HepG2 (cell line): Measurements from ENCODE around the gene NOC3L. TPM values are rescaled to one million over a fixed set of nuclear protein-coding genes. Genes with fewer than 3 reads are reported as not detected.

ENCODE experiments used
- ATAC-seq: fragments of 200-7000 bp; cut with Tn5 transposase; 3 replicates; pipeline ENCODE4 v1.9.1; 2020; ENCODE audit warnings: mild to moderate bottlenecking, moderate library complexity
- BruUV-seq: library from RNA; stranded (reverse); fragments of 400-500 nt; replicated peaks from 2 replicates; lab custom pipeline; 2021; lab: Mats Ljungman, UMichigan
- CTCF ChIA-PET: fragments of 300-600 bp; formaldehyde crosslinking; extraction: SDS; loops from one replicate; lab custom pipeline; 2021; ENCODE audit warnings: low total read pairs, inconsistent platforms, low intra/inter-chr PET ratio; lab: Yijun Ruan, JAX
- POLR2A ChIA-PET: fragments of 350-600 bp; sonication (Branson Sonifier 250); formaldehyde crosslinking; loops from one replicate; lab custom pipeline; 2020; ENCODE audit warnings: antibody characterized with exemption, inconsistent platforms; lab: Yijun Ruan, JAX
- DNase-seq: peaks from one replicate; pipeline ENCODE4 v3.0.0-alpha.2; 2015; ENCODE audit warnings: low spot score
- FAIRE-seq: peaks from 3 replicates; lab custom pipeline; 2011; peaks lifted over from hg19 to GRCh38; lab: Jason Lieb, UNC
- H2AFZ ChIP-seq: one replicate; pipeline ENCODE4 v1.6.1; 2011; ENCODE audit warnings: low read length, inconsistent platforms
- H3K27ac ChIP-seq: fragments of 300-600 bp; 3 replicates; pipeline ENCODE4 v1.8.0; 2011; ENCODE audit warnings: mixed run types, mild to moderate bottlenecking, mixed read lengths, low read length, inconsistent platforms; ENCODE audit not compliant: insufficient read depth; ENCODE audit errors: extremely low read length
- H3K27me3 ChIP-seq, 2 experiments: fragments of 200-600 bp in 1 of 2; 2 replicates in 1 of 2; 3 replicates in 1 of 2; pipeline versions ENCODE4 v1.6.0 to v1.8.0; 2011; ENCODE audit warnings: low read length in 2 of 2, mild to moderate bottlenecking in 2 of 2, moderate library complexity in 2 of 2, inconsistent platforms in 1 of 2; ENCODE audit not compliant: insufficient read depth in 2 of 2, control insufficient read depth in 1 of 2
- H3K36me3 ChIP-seq, 2 experiments: fragments of 200-600 bp in 1 of 2; replicated peaks in 1 of 2; 2 replicates in 1 of 2; 3 replicates in 1 of 2; pipeline versions ENCODE4 v1.5.1 to v1.8.0; 2011; ENCODE audit warnings: low read length in 2 of 2, inconsistent platforms in 1 of 2; ENCODE audit not compliant: insufficient read depth in 2 of 2, control insufficient read depth in 1 of 2
- H3K4me1 ChIP-seq: 2 replicates; pipeline ENCODE4 v1.5.1; 2012; ENCODE audit warnings: low read length, inconsistent platforms; ENCODE audit not compliant: insufficient read depth
- H3K4me2 ChIP-seq: 2 replicates; pipeline ENCODE4 v1.6.0; 2011; ENCODE audit warnings: low read depth, low read length, inconsistent platforms
- H3K4me3 ChIP-seq, 3 experiments: fragments of 200-600 bp in 1 of 3; sonication (generic), shearing (Covaris generic) in 1 of 3; replicated peaks in 1 of 3; 2 replicates each; pipeline ENCODE4 v1.5.1; 2011 to 2016; ENCODE audit warnings: low read length in 3 of 3, inconsistent platforms in 2 of 3, low read depth in 2 of 3, mild to moderate bottlenecking in 2 of 3, control low read depth in 1 of 3, mixed read lengths in 1 of 3; ENCODE audit not compliant: insufficient read depth in 1 of 3
- H3K79me2 ChIP-seq: one replicate; pipeline ENCODE4 v1.6.1; 2011; ENCODE audit warnings: low read length, inconsistent platforms; ENCODE audit not compliant: insufficient read depth
- H3K9ac ChIP-seq: 2 replicates; pipeline ENCODE4 v1.6.0; 2011; ENCODE audit warnings: mild to moderate bottlenecking, low read depth, low read length, inconsistent platforms; ENCODE audit not compliant: insufficient read depth
- H3K9me3 ChIP-seq: 2 replicates; pipeline ENCODE4 v1.5.1; 2012; ENCODE audit warnings: mild to moderate bottlenecking, low read length
- H4K20me1 ChIP-seq: 2 replicates; pipeline ENCODE4 v1.6.0; 2011; ENCODE audit warnings: inconsistent platforms, mild to moderate bottlenecking, low read length, moderate library complexity; ENCODE audit not compliant: insufficient read depth
- ATM ChIP-seq: fragments of 450-650 bp; IDR thresholded peaks from 2 replicates; pipeline ENCODE4 v1.7.1; 2017; ENCODE audit warnings: mild to moderate bottlenecking, borderline replicate concordance
- FOXJ3 ChIP-seq: sonication (generic); formaldehyde crosslinking; IDR thresholded peaks from 2 replicates; pipeline ENCODE4 v1.4.0; 2020; ENCODE audit warnings: missing genetic modification reagents, mild to moderate bottlenecking, borderline replicate concordance
- SOX6 ChIP-seq, 2 experiments: fragments of 450-650 bp in 1 of 2; sonication (generic) in 1 of 2; formaldehyde crosslinking in 1 of 2; IDR thresholded peaks; 2 replicates each; pipeline versions ENCODE4 v1.4.0 to v1.6.1; 2017 to 2020; ENCODE audit warnings: antibody characterized with exemption in 1 of 2, mild to moderate bottlenecking in 1 of 2, missing genetic modification reagents in 1 of 2
- SRSF1 ChIP-seq: fragments of 200-400 bp; formaldehyde crosslinking; optimal IDR thresholded peaks from 2 replicates; pipeline ENCODE3; 2017; ENCODE audit warnings: mild to moderate bottlenecking, low read depth, low read length, moderate library complexity
- ZNF629 ChIP-seq: sonication (generic); formaldehyde crosslinking; conservative IDR thresholded peaks from 2 replicates; pipeline ENCODE4 v1.5.0; 2020; ENCODE audit warnings: missing genetic modification reagents
- ZNF652 ChIP-seq: IDR thresholded peaks from 2 replicates; pipeline ENCODE4 v1.6.1; 2016; ENCODE audit warnings: low read depth, borderline replicate concordance
- WGBS: methylation state at CpG from one replicate; pipeline ENCODE4 v1.1.6; 2017; ENCODE audit warnings: low lambda C conversion rate; 5-methylcytosine and 5-hydroxymethylcytosine counted together
- in situ Hi-C: cut with HindIII; loops from 2 replicates; pipeline ENCODE4 v1.10.0; 2017; ENCODE audit warnings: low pct_unique_long_range_greater_than_20kb; ENCODE audit not compliant: extremely low pct_ligation_motif_present
- intact Hi-C: fragments of 100-400 bp; cut with micrococcal nuclease; formaldehyde crosslinking; loops from one replicate; pipeline ENCODE4 v1.10.0; 2022; ENCODE audit not compliant: unreplicated experiment
- polyA plus RNA-seq, 8 experiments: library from polyadenylated mRNA; depleted of rRNA in 3 of 8; stranded (reverse) in 7 of 8; unstranded in 1 of 8; fragments of >200 nt; fragmentation: Illumina TruSeq in 4 of 8; extraction: Trizol in 4 of 8; gene quantifications; 2 replicates each; pipeline versions ENCODE4 v1.2.1 to v1.2.3, GENCODE V29; 2011 to 2016; ENCODE audit warnings: low read depth in 4 of 8, missing spikeins in 1 of 8, mixed read lengths in 1 of 8; ENCODE audit not compliant: insufficient read depth in 1 of 8
- total RNA-seq, 5 experiments: library from RNA; depleted of rRNA; stranded (reverse); fragments of >200 nt; fragmentation: Illumina TruSeq; extraction: Trizol; gene quantifications; 2 replicates each; pipeline ENCODE4 v1.2.3, GENCODE V29; 2016; ENCODE audit warnings: low read depth in 1 of 5
- TF ChIP-seq, protein P1 (sequence below): sonication (generic); formaldehyde crosslinking; IDR thresholded peaks from 2 replicates; pipeline ENCODE4 v1.4.0; 2020; ENCODE audit warnings: missing genetic modification reagents
- TF ChIP-seq, protein P2 (sequence below): sonication (generic); formaldehyde crosslinking; IDR thresholded peaks from 2 replicates; pipeline ENCODE4 v1.5.0; 2020; ENCODE audit warnings: mild to moderate bottlenecking, missing genetic modification reagents

NOC3L gene
- total and polyA plus RNA-seq, 2 of the 13 experiments (the other 11 are each of a cell fraction or from before 2014, with no cell fraction given): 7.8 to 36.6 TPM

DNA sequence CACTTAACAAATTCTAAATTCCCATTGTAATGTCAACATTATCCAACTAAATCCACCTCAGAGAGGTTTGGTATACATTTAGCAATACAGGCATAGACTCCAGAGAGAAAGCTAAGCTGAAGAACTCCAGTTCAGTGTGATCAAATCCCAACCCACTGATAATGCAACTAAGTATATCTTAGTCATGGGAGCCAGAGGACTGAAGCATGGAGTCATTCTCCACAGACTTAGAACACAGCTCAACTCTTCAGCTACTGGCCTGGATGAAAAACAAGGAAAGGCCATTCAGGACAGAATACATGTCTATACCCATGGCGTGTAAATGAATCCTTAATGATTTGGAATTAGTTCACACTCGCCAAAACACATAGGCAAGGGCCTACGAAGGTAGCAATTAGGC, 27.9 kb downstream of the NOC3L start:
- no peaks in the 10 kb centered on the region for H3K4me1 ChIP-seq
- BruUV-seq: no TSS peak
- ChIA-PET POLR2A (no interaction called here), CTCF (no interaction called here)
- DNase-seq (no peak), FAIRE-seq (no peak), ATAC-seq (no peak)
- H4K20me1 ChIP-seq: no peaks in the 10 kb centered on the region
- in situ Hi-C loops (no loop called here), intact Hi-C loops (no loop called here)
- H3K4me2 ChIP-seq: no peak overlapping the region
- H3K9ac ChIP-seq: no peak overlapping the region
- 98% methylated on average over 3 of the region's 3 CpGs for WGBS
- no peak overlapping the region for H3K27ac ChIP-seq
- no peak overlapping the region for H2AFZ ChIP-seq
- H3K36me3 ChIP-seq: peaks cover 20 to 68% of the 10 kb centered on the region in 2 experiments
- no peaks in the 10 kb centered on the region for H3K79me2 ChIP-seq
- no peak overlapping the region for H3K4me3 ChIP-seq
- no peaks in the 10 kb centered on the region for H3K27me3 ChIP-seq
- no peak for TF ChIP-seq SOX6 (IDR thresholded peaks at IDR 0.05)
- no peak for TF ChIP-seq SOX6 (CRISPR knock-in tag; IDR thresholded peaks at IDR 0.05)
- no peak for TF ChIP-seq FOXJ3 (CRISPR knock-in tag)
- TF ChIP-seq ATM: no peak
- no peak for TF ChIP-seq SRSF1
- TF ChIP-seq, protein P1, sequence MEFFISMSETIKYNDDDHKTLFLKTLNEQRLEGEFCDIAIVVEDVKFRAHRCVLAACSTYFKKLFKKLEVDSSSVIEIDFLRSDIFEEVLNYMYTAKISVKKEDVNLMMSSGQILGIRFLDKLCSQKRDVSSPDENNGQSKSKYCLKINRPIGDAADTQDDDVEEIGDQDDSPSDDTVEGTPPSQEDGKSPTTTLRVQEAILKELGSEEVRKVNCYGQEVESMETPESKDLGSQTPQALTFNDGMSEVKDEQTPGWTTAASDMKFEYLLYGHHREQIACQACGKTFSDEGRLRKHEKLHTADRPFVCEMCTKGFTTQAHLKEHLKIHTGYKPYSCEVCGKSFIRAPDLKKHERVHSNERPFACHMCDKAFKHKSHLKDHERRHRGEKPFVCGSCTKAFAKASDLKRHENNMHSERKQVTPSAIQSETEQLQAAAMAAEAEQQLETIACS (CRISPR knock-in tag): no peak
- no peaks in the 10 kb centered on the region for H3K9me3 ChIP-seq

DNA sequence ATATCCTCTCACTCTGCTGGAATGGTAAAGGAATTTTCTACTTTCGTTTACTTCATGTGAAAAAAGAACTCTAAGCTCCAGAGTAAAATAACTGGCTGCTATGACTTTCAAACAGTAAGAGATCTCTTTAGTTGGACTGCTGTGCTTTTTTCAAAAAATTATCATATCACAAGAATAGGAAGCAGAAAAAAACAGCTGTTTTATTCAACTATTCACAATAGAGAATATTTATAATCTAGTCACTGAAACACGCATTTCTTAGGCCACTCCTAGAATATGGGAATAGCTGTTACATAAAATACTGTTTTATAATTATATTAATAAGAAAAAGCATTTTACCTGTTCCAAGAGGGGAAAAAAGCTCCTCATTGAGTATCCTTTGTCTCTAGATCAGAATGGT, 29.7 kb downstream of the NOC3L start:
- CTCF ChIA-PET: no interaction called here

More for the DNA sequence above, 29.7 kb downstream of the NOC3L start:
- no TSS peak for BruUV-seq
- DNase-seq: no peak
- no peak overlapping the region for H3K27ac ChIP-seq
- H3K4me1 ChIP-seq: no peaks in the 10 kb centered on the region
- intact Hi-C loops (no loop called here), in situ Hi-C loops (no loop called here)
- H3K9me3 ChIP-seq: no peaks in the 10 kb centered on the region
- no peak overlapping the region for H3K4me2 ChIP-seq
- H3K4me3 ChIP-seq: no peak overlapping the region
- FAIRE-seq: no peak
- 96% methylated on average over 2 of the region's 2 CpGs for WGBS
- H3K9ac ChIP-seq: no peak overlapping the region
- no peak overlapping the region for H2AFZ ChIP-seq
- peaks cover 17 to 58% of the 10 kb centered on the region in 2 experiments for H3K36me3 ChIP-seq
- no peaks in the 10 kb centered on the region for H3K27me3 ChIP-seq
- no peaks in the 10 kb centered on the region for H3K79me2 ChIP-seq
- POLR2A ChIA-PET: no interaction called here
- TF ChIP-seq ZNF629 (CRISPR knock-in tag): no peak
- TF ChIP-seq, protein P2, sequence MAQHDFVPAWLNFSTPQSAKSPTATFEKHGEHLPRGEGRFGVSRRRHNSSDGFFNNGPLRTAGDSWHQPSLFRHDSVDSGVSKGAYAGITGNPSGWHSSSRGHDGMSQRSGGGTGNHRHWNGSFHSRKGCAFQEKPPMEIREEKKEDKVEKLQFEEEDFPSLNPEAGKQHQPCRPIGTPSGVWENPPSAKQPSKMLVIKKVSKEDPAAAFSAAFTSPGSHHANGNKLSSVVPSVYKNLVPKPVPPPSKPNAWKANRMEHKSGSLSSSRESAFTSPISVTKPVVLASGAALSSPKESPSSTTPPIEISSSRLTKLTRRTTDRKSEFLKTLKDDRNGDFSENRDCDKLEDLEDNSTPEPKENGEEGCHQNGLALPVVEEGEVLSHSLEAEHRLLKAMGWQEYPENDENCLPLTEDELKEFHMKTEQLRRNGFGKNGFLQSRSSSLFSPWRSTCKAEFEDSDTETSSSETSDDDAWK (CRISPR knock-in tag): no peak
- TF ChIP-seq ZNF652 (CRISPR knock-in tag): no peak
- no peaks in the 10 kb centered on the region for H4K20me1 ChIP-seq
- no peak for ATAC-seq
